ENCODE data around the gene PCDHB15.
"Not testable (repeated sequence)": the region's sequence is repeated elsewhere in the genome, so short reads cannot be mapped to it uniquely, and the experiment has no call there.

The PCDHB15 gene

DNA sequence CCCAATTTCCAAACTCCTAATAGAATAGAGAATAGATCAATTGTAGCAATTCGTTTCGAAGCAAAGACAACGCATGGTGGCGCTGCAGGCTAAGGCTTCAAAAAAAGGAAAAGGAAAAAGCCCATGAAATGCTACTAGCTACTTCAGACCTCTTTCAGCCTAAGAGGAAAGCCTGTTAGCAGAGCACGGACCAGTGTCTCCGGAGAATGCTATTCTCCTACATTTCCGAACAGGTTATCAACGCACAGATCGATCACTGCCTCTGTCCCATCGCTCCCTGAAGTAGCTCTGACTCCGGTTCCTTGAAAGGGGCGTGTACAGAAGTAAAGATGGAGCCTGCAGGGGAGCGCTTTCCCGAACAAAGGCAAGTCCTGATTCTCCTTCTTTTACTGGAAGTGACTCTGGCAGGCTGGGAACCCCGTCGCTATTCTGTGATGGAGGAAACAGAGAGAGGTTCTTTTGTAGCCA is at the start of gene PCDHB15:
Gene PCDHB15, plus strand, starts transcription at position 146 of the 468 bp plus-strand sequence. Its CDS starts 184 bp downstream, at position 330.
- no peak for DNase-seq

DNA sequence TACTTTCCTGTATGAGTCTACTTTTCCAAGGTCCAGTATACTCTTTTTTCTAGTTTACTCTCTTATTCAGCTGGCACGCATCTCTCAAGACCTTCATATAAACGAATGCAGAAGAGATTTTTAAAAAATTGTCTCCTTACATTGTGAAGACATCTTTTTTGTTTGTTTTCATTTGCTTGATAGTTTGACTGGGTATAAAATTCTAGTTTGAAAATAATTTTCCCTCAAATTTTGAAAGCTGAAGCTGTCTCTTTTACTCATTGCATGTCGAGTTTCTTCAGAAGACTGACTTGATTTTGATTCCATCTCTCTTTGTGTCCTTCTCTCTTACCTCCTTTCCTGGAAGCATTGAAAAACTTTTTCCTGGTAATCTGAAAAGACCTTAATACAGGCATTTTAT is 48.8 kb upstream of the PCDHB15 start:
- no peak for DNase-seq

DNA sequence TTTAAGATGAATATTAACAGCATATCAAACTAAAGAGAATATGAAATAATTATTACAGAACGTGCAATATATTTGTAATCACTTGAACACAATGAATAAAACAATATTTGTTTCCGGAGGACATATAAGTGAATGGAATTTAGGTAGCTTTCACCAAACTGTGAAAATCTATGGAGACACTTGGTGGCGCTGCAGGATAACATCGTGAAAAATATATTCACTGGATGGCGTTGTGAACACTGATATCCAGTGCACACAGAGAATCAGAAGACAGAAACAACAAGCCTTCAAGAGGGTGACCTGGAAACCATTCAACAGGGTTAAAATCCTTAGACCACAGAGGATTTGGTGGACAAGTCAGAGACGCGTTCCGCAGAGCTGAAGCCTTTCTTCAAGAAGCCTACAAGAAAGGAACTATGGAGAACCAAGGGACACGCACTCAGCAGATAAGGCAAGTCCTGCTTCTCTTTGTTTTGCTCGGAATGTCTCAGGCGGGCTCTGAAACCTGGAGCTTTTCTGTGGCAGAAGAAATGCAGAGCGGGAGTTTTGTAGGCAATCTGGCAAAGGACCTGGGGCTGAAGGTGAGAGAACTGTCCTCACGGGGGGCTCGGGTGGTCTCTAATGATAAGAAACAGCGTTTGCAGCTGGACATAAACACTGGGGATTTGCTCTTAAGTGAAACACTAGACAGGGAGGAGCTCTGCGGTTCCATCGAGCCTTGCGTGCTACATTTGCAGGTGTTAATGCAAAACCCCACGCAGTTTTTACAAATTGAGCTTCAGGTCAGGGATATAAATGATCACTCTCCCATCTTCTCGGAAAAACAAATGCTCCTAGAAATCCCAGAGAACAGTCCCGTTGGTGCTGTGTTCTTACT is 45.6 kb upstream of the PCDHB15 start, which contains the start of gene PCDHB11:
Gene PCDHB11, plus strand, starts transcription at position 269 of the 877 bp plus-strand sequence. Its CDS starts 148 bp downstream, at position 417.
- DNase-seq = peak; percentile 2

DNA sequence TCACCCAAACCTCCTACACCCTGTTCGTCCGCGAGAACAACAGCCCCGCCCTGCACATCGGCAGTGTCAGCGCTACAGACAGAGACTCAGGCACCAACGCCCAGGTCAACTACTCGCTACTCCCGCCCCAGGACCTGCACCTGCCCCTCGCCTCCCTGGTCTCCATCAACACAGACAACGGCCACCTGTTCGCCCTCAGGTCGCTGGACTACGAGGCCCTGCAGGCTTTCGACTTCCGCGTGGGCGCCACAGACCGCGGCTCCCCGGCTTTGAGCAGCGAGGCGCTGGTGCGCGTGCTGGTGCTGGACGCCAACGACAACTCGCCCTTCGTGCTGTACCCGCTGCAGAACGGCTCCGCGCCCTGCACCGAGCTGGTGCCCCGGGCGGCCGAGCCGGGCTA is 44.1 kb upstream of the PCDHB15 start:
- DNase-seq = not testable (repeated sequence)

DNA sequence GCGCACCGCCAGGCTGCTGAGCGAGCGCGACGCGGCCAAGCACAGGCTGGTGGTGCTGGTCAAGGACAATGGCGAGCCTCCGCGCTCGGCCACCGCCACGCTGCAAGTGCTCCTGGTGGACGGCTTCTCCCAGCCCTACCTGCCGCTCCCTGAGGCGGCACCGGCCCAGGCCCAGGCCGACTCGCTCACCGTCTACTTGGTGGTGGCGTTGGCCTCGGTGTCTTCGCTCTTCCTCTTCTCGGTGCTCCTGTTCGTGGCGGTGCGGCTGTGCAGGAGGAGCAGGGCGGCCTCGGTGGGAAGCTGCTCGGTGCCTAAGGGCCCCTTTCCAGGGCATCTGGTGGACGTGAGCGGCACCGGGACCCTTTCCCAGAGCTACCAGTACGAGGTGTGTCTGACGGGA is 43.5 kb upstream of the PCDHB15 start:
- not testable (repeated sequence) for DNase-seq

DNA sequence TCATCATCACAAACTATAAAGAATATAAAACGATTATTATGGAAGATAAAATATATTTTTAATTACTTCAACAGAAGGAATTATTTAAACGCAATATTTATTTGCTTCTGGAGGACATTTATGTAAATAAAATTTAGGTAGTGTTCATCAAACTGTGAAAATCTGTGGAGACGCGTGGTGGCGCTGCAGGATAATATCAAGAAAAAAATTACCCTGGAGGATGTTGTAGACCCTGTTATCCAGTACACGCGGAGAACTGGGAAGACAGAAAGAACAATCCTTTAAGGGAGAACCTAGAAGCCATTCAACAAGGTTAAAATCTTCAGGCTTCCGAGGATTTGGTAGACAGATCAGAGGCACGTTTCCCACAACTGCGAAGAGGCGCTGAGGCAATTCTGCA is 36.7 kb upstream of the PCDHB15 start, which contains the start of gene PCDHB12:
Gene PCDHB12, plus strand, starts transcription at position 242 of the 400 bp plus-strand sequence. CDS start 189 bp downstream, outside the sequence.
- DNase-seq = peak; percentile 7

DNA sequence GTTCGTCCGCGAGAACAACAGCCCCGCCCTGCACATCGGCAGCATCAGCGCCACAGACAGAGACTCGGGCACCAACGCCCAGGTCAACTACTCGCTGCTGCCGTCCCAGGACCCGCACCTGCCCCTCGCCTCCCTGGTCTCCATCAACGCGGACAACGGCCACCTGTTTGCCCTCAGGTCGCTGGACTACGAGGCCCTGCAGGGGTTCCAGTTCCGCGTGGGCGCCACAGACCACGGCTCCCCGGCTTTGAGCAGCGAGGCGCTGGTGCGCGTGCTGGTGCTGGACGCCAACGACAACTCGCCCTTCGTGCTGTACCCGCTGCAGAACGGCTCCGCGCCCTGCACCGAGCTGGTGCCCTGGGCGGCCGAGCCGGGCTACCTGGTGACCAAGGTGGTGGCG is 34.9 kb upstream of the PCDHB15 start:
- not testable (repeated sequence) for DNase-seq

DNA sequence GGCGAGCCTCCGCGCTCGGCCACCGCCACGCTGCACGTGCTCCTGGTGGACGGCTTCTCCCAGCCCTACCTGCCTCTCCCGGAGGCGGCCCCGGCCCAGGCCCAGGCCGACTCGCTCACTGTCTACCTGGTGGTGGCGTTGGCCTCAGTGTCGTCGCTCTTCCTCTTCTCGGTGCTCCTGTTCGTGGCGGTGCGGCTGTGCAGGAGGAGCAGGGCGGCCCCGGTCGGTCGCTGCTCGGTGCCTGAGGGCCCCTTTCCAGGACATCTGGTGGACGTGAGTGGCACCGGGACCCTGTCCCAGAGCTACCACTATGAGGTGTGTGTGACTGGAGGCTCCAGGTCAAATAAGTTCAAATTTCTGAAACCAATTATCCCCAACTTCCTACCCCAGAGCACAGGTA is 34.3 kb upstream of the PCDHB15 start:
- not testable (repeated sequence) for DNase-seq

DNA sequence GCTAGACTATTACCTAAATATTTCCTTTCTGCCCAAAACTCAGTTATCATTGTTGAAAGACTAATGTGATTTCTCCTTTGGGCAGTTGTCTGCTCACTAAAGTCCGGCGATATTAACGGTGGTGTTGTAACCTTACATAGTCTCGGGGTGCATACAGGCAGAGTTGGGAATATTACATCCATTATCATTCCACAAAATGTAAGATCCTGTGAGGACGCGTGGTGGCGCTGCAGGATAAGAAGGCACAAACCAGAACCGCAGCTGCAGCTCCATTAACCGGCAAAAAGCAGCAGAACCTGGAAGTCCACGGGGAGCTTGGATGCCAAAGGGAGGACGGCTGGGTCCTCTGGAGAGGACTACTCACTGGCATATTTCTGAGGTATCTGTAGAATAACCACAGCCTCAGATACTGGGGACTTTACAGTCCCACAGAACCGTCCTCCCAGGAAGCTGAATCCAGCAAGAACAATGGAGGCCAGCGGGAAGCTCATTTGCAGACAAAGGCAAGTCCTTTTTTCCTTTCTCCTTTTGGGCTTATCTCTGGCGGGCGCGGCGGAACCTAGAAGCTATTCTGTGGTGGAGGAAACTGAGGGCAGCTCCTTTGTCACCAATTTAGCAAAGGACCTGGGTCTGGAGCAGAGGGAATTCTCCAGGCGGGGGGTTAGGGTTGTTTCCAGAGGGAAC is 31.4 kb upstream of the PCDHB15 start, which contains the start of gene PCDHB13:
Gene PCDHB13, plus strand, starts transcription at position 264 of the 684 bp plus-strand sequence. Its CDS starts 205 bp downstream, at position 469.
- DNase-seq = not testable (repeated sequence)

DNA sequence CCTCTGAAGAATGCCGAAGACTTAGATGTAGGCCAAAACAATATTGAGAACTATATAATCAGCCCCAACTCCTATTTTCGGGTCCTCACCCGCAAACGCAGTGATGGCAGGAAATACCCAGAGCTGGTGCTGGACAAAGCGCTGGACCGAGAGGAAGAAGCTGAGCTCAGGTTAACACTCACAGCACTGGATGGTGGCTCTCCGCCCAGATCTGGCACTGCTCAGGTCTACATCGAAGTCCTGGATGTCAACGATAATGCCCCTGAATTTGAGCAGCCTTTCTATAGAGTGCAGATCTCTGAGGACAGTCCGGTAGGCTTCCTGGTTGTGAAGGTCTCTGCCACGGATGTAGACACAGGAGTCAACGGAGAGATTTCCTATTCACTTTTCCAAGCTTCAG is 30.6 kb upstream of the PCDHB15 start:
- not testable (repeated sequence) for DNase-seq

DNA sequence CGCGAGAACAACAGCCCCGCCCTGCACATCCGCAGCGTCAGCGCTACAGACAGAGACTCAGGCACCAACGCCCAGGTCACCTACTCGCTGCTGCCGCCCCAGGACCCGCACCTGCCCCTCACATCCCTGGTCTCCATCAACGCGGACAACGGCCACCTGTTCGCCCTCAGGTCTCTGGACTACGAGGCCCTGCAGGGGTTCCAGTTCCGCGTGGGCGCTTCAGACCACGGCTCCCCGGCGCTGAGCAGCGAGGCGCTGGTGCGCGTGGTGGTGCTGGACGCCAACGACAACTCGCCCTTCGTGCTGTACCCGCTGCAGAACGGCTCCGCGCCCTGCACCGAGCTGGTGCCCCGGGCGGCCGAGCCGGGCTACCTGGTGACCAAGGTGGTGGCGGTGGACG is 29.7 kb upstream of the PCDHB15 start:
- not testable (repeated sequence) for DNase-seq

DNA sequence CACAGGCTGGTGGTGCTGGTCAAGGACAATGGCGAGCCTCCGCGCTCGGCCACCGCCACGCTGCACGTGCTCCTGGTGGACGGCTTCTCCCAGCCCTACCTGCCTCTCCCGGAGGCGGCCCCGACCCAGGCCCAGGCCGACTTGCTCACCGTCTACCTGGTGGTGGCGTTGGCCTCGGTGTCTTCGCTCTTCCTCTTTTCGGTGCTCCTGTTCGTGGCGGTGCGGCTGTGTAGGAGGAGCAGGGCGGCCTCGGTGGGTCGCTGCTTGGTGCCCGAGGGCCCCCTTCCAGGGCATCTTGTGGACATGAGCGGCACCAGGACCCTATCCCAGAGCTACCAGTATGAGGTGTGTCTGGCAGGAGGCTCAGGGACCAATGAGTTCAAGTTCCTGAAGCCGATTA is 29.2 kb upstream of the PCDHB15 start:
- not testable (repeated sequence) for DNase-seq

DNA sequence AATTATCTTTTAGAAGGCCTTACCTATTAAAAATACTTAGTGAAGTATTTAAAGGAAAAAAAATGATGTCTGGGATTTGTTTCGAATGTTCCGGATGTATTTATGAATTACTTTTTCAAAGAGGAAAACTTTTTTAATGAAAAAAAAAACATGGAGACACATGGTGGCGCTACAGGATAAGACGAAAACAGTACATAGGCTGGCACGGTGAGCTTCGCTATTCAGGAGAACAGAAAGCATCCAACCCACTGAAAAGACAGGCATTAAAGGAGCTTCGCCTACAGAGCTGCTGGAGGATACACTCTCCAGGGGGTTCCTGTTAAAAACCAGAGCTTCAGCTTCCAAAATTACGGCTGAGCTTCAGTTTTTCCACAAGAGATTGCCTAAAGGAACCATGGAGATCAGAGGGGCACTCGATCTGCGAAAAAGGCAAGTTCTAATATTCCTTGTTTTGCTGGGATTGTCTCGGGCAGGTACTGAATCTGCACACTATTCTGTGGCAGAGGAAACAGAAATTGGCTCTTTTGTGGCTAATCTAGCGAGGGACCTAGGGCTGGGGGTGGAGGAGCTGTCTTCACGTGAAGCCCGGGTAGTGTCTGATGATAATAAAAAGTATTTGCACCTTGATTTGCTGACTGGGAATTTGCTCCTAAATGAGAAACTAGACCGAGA is 21.9 kb upstream of the PCDHB15 start, which contains the start of gene PCDHB14:
Gene PCDHB14, plus strand, starts transcription at position 232 of the 672 bp plus-strand sequence. Its CDS starts 163 bp downstream, at position 395.
- peak; percentile 52 for DNase-seq

DNA sequence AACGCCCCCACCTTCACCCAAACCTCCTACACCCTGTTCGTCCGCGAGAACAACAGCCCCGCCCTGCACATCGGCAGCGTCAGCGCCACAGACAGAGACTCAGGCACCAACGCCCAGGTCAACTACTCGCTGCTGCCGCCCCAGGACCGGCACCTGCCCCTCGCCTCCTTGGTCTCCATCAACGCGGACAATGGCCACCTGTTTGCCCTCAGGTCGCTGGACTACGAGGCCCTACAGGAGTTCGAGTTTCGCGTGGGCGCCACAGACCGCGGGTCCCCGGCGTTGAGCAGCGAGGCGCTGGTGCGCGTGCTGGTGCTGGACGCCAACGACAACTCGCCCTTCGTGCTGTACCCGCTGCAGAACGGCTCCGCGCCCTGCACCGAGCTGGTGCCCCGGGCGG is 20.4 kb upstream of the PCDHB15 start:
- DNase-seq = not testable (repeated sequence)

DNA sequence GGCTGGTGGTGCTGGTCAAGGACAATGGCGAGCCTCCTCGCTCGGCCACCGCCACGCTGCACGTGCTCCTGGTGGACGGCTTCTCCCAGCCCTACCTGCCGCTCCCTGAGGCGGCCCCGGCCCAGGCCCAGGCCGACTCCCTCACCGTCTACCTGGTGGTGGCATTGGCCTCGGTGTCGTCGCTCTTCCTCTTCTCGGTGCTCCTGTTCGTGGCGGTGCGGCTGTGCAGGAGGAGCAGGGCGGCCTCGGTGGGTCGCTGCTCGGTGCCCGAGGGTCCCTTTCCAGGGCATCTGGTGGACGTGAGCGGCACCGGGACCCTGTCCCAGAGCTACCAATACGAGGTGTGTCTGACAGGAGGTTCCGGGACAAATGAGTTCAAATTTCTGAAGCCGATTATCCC is 19.8 kb upstream of the PCDHB15 start:
- DNase-seq = not testable (repeated sequence)

DNA sequence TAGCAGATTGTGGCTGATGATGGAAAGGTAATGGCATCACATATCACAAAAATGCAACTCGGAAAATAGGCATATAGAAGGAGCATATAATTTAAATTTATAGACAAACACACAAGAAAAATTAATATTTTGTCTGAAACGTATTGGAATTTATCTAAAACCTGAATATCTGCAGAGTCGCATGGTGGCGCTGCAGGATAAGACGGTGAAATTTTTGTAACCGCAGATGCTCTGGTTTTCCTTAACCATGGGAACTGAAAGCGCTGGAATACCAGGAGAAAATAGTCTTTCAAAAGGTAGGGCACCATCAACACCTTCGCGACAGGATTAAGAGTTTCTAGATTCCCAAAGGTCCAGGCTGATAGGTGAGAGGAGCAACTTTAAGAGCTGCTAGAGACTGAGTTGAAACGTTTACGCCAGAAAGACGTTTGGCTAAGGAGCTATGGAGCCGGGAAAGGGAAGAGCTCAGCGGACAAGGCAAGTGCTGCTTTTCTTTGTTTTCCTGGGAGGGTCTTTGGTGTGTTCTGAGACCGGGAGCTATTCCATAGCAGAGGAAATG is 11.0 kb upstream of the PCDHB15 start:
- DNase-seq = no peak

DNA sequence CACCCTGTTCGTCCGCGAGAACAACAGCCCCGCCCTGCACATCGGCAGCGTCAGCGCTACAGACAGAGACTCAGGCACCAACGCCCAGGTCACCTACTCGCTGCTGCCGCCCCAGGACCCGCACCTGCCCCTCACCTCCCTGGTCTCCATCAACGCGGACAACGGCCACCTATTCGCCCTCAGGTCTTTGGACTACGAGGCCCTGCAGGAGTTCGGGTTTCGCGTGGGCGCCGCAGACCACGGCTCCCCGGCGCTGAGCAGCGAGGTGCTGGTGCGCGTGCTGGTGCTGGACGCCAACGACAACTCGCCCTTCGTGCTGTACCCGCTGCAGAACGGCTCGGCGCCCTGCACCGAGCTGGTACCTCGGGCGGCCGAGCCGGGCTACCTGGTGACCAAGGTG is 9.3 kb upstream of the PCDHB15 start:
- not testable (repeated sequence) for DNase-seq

DNA sequence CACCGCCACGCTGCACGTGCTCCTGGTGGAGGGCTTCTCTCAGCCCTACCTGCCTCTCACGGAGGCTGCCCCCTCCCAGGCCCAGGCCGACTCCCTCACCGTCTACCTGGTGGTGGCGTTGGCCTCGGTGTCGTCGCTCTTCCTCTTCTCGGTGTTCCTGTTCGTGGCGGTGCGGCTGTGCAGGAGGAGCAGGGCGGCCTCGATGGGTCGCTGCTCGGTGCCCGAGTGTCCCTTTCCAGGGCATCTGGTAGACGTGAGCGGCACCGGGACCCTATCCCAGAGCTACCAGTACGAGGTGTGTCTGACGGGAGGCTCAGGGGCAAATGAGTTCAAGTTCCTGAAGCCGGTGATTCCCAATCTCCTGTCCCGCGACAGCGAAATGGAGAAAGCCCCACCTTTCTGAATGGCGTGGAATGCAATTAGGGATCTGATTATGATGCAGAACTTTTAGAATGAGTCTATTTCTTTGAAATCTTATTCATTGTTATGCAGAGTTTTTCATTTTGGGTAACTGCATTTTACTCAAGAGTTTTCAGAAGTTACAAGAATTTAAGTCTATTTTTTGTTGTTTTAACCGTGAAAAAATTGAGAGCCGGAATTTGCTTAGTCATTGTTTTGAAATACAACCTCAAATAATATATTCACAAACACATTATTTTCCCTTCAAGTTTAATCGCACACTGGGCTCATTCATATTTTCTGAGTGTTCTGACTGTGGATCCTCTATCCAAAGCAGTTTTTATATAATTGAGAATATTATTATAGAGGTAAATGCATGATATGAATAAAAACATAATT is 8.5 kb upstream of the PCDHB15 start:
- no peak for DNase-seq

DNA sequence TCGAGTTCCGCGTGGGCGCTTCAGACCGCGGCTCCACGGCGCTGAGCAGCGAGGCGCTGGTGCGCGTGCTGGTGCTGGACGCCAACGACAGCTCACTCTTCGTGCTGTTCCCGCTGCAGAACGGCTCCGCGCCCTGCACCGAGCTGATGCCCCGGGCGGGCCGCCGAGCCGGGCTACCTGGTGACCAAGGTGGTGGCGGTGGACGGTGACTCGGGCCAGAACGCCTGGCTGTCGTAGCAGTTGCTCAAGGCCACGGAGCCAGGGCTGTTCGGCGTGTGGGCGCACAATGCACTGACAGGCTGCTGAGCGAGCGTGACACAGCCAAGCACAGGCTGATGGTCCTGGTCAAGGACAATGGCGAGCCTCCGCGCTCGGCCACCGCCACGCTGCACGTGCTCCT is 3.7 kb upstream of the PCDHB15 start:
- no peak for DNase-seq

DNA sequence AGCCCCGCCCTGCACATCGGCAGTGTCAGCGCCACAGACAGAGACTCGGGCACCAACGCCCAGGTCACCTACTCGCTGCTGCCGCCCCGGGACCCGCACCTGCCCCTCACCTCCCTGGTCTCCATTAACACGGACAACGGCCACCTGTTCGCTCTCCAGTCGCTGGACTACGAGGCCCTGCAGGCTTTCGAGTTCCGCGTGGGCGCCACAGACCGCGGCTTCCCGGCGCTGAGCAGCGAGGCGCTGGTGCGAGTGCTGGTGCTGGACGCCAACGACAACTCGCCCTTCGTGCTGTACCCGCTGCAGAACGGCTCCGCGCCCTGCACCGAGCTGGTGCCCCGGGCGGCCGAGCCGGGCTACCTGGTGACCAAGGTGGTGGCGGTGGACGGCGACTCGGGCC is 1.8 kb downstream of the PCDHB15 start:
- not testable (repeated sequence) for DNase-seq

DNA sequence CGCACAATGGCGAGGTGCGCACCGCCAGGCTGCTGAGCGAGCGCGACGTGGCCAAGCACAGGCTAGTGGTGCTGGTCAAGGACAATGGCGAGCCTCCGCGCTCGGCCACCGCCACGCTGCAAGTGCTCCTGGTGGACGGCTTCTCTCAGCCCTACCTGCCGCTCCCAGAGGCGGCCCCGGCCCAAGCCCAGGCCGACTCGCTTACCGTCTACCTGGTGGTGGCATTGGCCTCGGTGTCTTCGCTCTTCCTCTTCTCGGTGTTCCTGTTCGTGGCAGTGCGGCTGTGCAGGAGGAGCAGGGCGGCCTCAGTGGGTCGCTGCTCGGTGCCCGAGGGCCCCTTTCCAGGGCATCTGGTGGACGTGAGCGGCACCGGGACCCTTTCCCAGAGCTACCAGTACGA is 2.2 kb downstream of the PCDHB15 start:
- not testable (repeated sequence) for DNase-seq
